Measurements from ENCODE around the gene FAT3. TPM values are rescaled to one million over a fixed set of nuclear protein-coding genes. Genes with fewer than 3 reads are reported as not detected.

FAT3 gene
- total RNA-seq, 1 experiment from 2014 or later, result 9.1 TPM

GRCh38 chr11:92198268-92198667, 26.4 kb upstream of the FAT3 start:
- DNase-seq (ENCODE audit: low spot score), result no peak
- no TSS peak for BruUV-seq (replicated peaks)
- H3K4me1 ChIP-seq (ENCODE audit: insufficient read depth, low read length, poor library complexity, severe bottlenecking), result no peaks in the 10 kb centered on the region
- no peak overlapping the region for H3K4me3 ChIP-seq (ENCODE audit: low read depth, low read length, poor library complexity, severe bottlenecking)
- H3K27ac ChIP-seq (ENCODE audit: low read depth, low read length, poor library complexity, severe bottlenecking), result no peak overlapping the region
- ChIA-PET CTCF (no interaction called here), POLR2A (ENCODE audit: low non-redundant PET) (no interaction called here)
- no peaks in the 10 kb centered on the region for H3K36me3 ChIP-seq (ENCODE audit: insufficient read depth, low read length, poor library complexity, severe bottlenecking)
- no peaks in the 10 kb centered on the region for H3K27me3 ChIP-seq (replicated peaks; ENCODE audit: insufficient read depth, low read depth, low read length, poor library complexity)
- intact Hi-C loops (cut with micrococcal nuclease; ENCODE audit: unreplicated experiment), result no loop called here
- TF ChIP-seq CTCF (conservative IDR thresholded peaks at IDR 0.05; ENCODE audit: low read depth, low read length) (no peak), EZH2 (IDR thresholded peaks at IDR 0.05; ENCODE audit: borderline replicate concordance, low read depth, low read length, poor library complexity, severe bottlenecking) (no peak)
- H3K9me3 ChIP-seq (ENCODE audit: low read depth, low read length, poor library complexity, severe bottlenecking), result no peaks in the 10 kb centered on the region

- BruUV-seq (replicated peaks), result no TSS peak
- Histone ChIP-seq H3K27me3 (replicated peaks; ENCODE audit: insufficient read depth, low read depth, low read length, poor library complexity) (no peaks in the 10 kb centered on the region), H3K27ac (ENCODE audit: low read depth, low read length, poor library complexity, severe bottlenecking) (no peak overlapping the region), H3K4me1 (ENCODE audit: insufficient read depth, low read length, poor library complexity, severe bottlenecking) (no peaks in the 10 kb centered on the region), H3K36me3 (ENCODE audit: insufficient read depth, low read length, poor library complexity, severe bottlenecking) (no peaks in the 10 kb centered on the region), H3K9me3 (ENCODE audit: low read depth, low read length, poor library complexity, severe bottlenecking) (no peaks in the 10 kb centered on the region), H3K4me3 (ENCODE audit: low read depth, low read length, poor library complexity, severe bottlenecking) (no peak overlapping the region)
- POLR2A ChIA-PET (ENCODE audit: low non-redundant PET), result no interaction called here
- TF ChIP-seq EZH2 (IDR thresholded peaks at IDR 0.05; ENCODE audit: borderline replicate concordance, low read depth, low read length, poor library complexity, severe bottlenecking), result no peak
- TF ChIP-seq CTCF (conservative IDR thresholded peaks at IDR 0.05; ENCODE audit: low read depth, low read length), result no peak
- no peak for DNase-seq (ENCODE audit: low spot score)
- CTCF ChIA-PET, result no interaction called here
- intact Hi-C loops (cut with micrococcal nuclease; ENCODE audit: unreplicated experiment), result no loop called here
Measured at GRCh38 chr11:92199991-92200390, 24.6 kb upstream of the FAT3 start.

GRCh38 chr11:92204731-92205130, 19.9 kb upstream of the FAT3 start:
- BruUV-seq (replicated peaks), result no TSS peak
- TF ChIP-seq CTCF (conservative IDR thresholded peaks at IDR 0.05; ENCODE audit: low read depth, low read length) (no peak), EZH2 (IDR thresholded peaks at IDR 0.05; ENCODE audit: borderline replicate concordance, low read depth, low read length, poor library complexity, severe bottlenecking) (no peak)
- Histone ChIP-seq H3K27me3 (replicated peaks; ENCODE audit: insufficient read depth, low read depth, low read length, poor library complexity) (no peaks in the 10 kb centered on the region), H3K27ac (ENCODE audit: low read depth, low read length, poor library complexity, severe bottlenecking) (no peak overlapping the region), H3K4me3 (ENCODE audit: low read depth, low read length, poor library complexity, severe bottlenecking) (no peak overlapping the region), H3K36me3 (ENCODE audit: insufficient read depth, low read length, poor library complexity, severe bottlenecking) (no peaks in the 10 kb centered on the region), H3K4me1 (ENCODE audit: insufficient read depth, low read length, poor library complexity, severe bottlenecking) (no peaks in the 10 kb centered on the region), H3K9me3 (ENCODE audit: low read depth, low read length, poor library complexity, severe bottlenecking) (no peaks in the 10 kb centered on the region)
- CTCF ChIA-PET, result no interaction called here
- POLR2A ChIA-PET (ENCODE audit: low non-redundant PET), result no interaction called here
- no peak for DNase-seq (ENCODE audit: low spot score)
- intact Hi-C loops (cut with micrococcal nuclease; ENCODE audit: unreplicated experiment), result no loop called here

All from A673 (cell line).